ENCODE measurements around the gene MADD. TPM values are rescaled to one million over a fixed set of nuclear protein-coding genes. Genes with fewer than 3 reads are reported as not detected.

MADD gene
- total RNA-seq, 2 experiments from 2014 or later, result 161 to 178 TPM

DNA sequence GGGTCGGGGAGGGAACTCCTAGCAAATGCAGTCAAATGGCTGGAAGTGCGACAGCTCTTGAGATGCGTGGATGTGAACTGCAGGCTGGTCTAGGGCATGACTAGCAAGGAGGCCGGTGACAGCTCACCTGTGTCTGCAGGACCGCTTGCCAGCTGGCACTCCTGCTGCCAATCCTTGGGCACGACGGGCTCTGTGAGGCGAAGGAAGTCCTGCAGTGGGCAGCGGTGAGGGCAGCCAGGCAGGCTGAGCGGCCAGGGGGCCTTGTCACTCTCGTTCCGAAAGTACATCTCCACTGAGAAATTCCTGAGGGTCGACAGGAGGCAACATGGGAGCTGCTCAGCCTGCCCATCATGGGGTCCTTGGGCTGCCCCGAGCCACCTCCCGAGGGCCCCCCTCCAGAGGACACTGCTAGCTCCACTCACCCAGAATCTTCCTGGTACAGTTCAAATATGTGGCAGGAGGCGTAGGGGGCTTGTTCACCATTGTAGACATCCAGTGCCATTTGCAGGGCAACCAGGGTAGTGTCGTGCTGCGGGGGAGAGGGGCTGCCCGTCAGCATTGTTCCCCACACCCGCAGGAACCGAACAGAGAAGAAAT lies 27.2 kb upstream of the MADD start:
- intact Hi-C loops (cut with DNase I, micrococcal nuclease), result loop anchor here in 1 of 2 experiments (10.0 kb wide), 1 partner anchor 342 kb away; the partner anchor contains the start of gene FAM180B
- Mint-ChIP-seq H3K4me3 (no peak overlapping the region), H3K9me3 (no peaks in the 10 kb centered on the region), H3K27ac (peak overlapping the region; percentile 11), H3K4me1 (ENCODE audit: low read depth) (peaks cover 10% of the 10 kb centered on the region), H3K27me3 (no peaks in the 10 kb centered on the region), H3K36me3 (ENCODE audit: low read depth) (peaks cover 74% of the 10 kb centered on the region)
- TF ChIP-seq, protein P1, sequence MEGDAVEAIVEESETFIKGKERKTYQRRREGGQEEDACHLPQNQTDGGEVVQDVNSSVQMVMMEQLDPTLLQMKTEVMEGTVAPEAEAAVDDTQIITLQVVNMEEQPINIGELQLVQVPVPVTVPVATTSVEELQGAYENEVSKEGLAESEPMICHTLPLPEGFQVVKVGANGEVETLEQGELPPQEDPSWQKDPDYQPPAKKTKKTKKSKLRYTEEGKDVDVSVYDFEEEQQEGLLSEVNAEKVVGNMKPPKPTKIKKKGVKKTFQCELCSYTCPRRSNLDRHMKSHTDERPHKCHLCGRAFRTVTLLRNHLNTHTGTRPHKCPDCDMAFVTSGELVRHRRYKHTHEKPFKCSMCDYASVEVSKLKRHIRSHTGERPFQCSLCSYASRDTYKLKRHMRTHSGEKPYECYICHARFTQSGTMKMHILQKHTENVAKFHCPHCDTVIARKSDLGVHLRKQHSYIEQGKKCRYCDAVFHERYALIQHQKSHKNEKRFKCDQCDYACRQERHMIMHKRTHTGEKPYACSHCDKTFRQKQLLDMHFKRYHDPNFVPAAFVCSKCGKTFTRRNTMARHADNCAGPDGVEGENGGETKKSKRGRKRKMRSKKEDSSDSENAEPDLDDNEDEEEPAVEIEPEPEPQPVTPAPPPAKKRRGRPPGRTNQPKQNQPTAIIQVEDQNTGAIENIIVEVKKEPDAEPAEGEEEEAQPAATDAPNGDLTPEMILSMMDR (IDR thresholded peaks at IDR 0.05), result no peak
- ATAC-seq (ENCODE audit: poor library complexity), result no peak
- CTCF ChIA-PET, result no interaction called here
- Histone ChIP-seq H3K27me3 (ENCODE audit: control insufficient read depth in 1 of 2, insufficient read depth in 2 of 2, low read length in 2 of 2) (no peaks in the 10 kb centered on the region), H3K4me3 (ENCODE audit: low read length) (no peak overlapping the region), H3K27ac (ENCODE audit: low read depth in 1 of 2, low read length in 2 of 2) (no peak overlapping the region), H3K4me1 (ENCODE audit: insufficient read depth, low read length) (peaks cover 9% of the 10 kb centered on the region), H3K36me3 (ENCODE audit: insufficient read depth, low read length) (peaks cover 80% of the 10 kb centered on the region), H3K9me3 (ENCODE audit: control insufficient read depth in 1 of 2, insufficient read depth in 1 of 2, low read length in 2 of 2) (no peaks in the 10 kb centered on the region)
- no peak for DNase-seq
- POLR2A ChIA-PET, result interaction anchor here (0.7 to 3.9 kb wide), 2 partner anchors 27 to 28 kb away, joined by 3 to 17 read pairs; partner anchors contain the start of genes DDB2 and MADD

DNA sequence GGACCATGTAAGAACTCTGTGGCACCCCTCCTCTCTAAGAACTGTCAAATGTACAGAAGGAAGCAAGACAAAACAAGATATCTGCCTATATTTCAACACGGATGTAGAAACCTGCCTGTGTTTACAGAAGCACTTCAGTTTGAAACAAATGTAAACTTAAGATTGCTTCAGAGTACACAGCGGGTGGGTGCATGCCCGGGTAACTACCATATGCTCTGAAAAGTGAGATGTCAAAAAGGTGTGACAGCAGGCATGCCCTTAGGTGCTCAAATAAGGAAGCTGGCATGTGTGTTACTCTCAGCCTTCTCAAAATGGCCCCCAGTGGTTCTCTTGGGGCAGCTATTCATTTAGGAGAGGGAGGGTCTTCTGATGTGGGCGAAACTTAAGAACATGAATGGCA lies 26.5 kb upstream of the MADD start:
- H3K27ac Mint-ChIP-seq, result no peak overlapping the region
- no peak for ATAC-seq (ENCODE audit: poor library complexity)
- Histone ChIP-seq H3K4me1 (ENCODE audit: insufficient read depth, low read length) (peaks cover 17% of the 10 kb centered on the region), H3K27me3 (ENCODE audit: control insufficient read depth in 1 of 2, insufficient read depth in 2 of 2, low read length in 2 of 2) (no peaks in the 10 kb centered on the region), H3K27ac (ENCODE audit: low read depth in 1 of 2, low read length in 2 of 2) (no peak overlapping the region), H3K9me3 (ENCODE audit: control insufficient read depth in 1 of 2, insufficient read depth in 1 of 2, low read length in 2 of 2) (no peaks in the 10 kb centered on the region), H3K36me3 (ENCODE audit: insufficient read depth, low read length) (peaks cover 74% of the 10 kb centered on the region), H3K4me3 (ENCODE audit: low read length) (no peak overlapping the region)
- H3K4me3 Mint-ChIP-seq, result no peak overlapping the region
- H3K36me3 Mint-ChIP-seq (ENCODE audit: low read depth), result peaks cover 69% of the 10 kb centered on the region
- intact Hi-C loops (cut with DNase I, micrococcal nuclease), result loop anchor here in 1 of 2 experiments (10.0 kb wide), 1 partner anchor 341 kb away; the partner anchor contains the start of gene FAM180B
- H3K4me1 Mint-ChIP-seq (ENCODE audit: low read depth), result peaks cover 18% of the 10 kb centered on the region
- TF ChIP-seq, protein P1 (IDR thresholded peaks at IDR 0.05), result no peak
- no peaks in the 10 kb centered on the region for H3K27me3 Mint-ChIP-seq
- no peak for DNase-seq
- H3K9me3 Mint-ChIP-seq, result no peaks in the 10 kb centered on the region
- POLR2A ChIA-PET, result interaction anchor here (1.5 to 3.9 kb wide), 2 partner anchors 16 to 29 kb away, joined by 4 to 17 read pairs; partner anchors contain the start of gene DDB2
- CTCF ChIA-PET, result no interaction called here

DNA sequence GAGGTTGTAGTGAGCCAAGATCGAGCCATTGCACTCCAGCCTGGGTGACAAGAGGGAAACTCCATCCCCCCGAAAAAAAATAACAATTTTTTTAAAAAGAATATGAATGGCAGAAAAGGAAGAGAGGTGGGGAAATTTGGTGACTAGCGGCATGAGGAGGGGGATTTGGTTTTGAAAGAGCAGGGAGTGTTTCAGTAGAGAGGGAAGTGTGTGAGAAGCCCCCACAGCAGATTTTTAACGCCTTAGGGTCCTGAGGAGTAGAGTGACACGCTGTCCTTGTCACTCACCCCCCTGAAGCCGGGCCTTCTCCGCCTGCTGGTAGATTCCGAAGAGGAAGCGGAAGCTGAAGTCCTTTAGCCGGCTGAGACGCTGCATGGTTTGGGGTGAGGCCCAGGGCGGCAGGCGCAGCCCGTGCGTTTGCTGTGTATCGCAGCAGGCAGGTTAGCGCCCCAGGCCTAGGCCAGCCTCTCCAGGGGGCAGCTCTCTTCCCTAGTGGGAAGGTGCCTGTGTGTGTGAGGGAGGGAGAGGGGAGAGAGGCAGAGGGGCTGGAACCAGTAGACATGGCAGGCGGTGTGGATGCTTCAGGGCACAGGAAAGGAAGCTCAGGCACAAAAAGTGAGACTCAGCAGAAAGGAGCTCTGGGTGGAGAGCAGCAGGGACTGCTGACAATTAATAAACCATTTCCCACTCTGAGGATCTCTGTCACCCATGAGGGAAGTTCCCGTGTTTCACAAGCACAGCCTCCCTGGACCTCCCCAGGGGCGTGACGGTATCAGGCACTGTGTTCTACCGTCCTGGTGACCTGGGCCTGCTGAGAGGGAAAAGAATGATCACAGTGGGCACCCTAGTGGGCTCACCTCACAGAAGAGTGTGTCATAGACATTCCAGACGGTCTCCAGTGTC lies 25.2 kb upstream of the MADD start:
- no peaks in the 10 kb centered on the region for H3K27me3 ChIP-seq (ENCODE audit: control insufficient read depth in 1 of 2, insufficient read depth in 2 of 2, low read length in 2 of 2)
- DNase-seq (peak in 2 of 14 experiments; percentile 17 to 42), ATAC-seq (ENCODE audit: poor library complexity) (no peak)
- H3K4me3 ChIP-seq (ENCODE audit: low read length), result no peak overlapping the region
- peaks cover 28% of the 10 kb centered on the region for H3K4me1 ChIP-seq (ENCODE audit: insufficient read depth, low read length)
- Mint-ChIP-seq H3K27me3 (no peaks in the 10 kb centered on the region), H3K27ac (no peak overlapping the region), H3K36me3 (ENCODE audit: low read depth) (peaks cover 66% of the 10 kb centered on the region), H3K4me3 (peak overlapping the region; percentile 20), H3K4me1 (ENCODE audit: low read depth) (peaks cover 29% of the 10 kb centered on the region), H3K9me3 (no peaks in the 10 kb centered on the region)
- intact Hi-C loops (cut with DNase I, micrococcal nuclease), result loop anchor here in 1 of 2 experiments (5.0 to 10.0 kb wide), 2 partner anchors 67 to 340 kb away; partner anchors contain the start of genes ARFGAP2 and FAM180B
- peaks cover 62% of the 10 kb centered on the region for H3K36me3 ChIP-seq (ENCODE audit: insufficient read depth, low read length)
- no peaks in the 10 kb centered on the region for H3K9me3 ChIP-seq (ENCODE audit: control insufficient read depth in 1 of 2, insufficient read depth in 1 of 2, low read length in 2 of 2)
- CTCF ChIA-PET, result no interaction called here
- H3K27ac ChIP-seq (ENCODE audit: low read depth in 1 of 2, low read length in 2 of 2), result no peak overlapping the region
- POLR2A ChIA-PET, result interaction anchor here (1.5 to 3.9 kb wide), 2 partner anchors 15 to 30 kb away, joined by 4 to 17 read pairs; partner anchors contain the start of gene DDB2
- TF ChIP-seq, protein P1 (IDR thresholded peaks at IDR 0.05), result no peak
